Muscle of leg (tissue), 11 donors: Measurements from ENCODE around the gene TMEM87B. TPM values are rescaled to one million over a fixed set of nuclear protein-coding genes. Genes with fewer than 3 reads are reported as not detected.
"Not testable (repeated sequence)": the region's sequence is repeated elsewhere in the genome, so short reads cannot be mapped to it uniquely, and the experiment has no call there.

Experiments used
- DNase-seq: peaks from one replicate; pipeline ENCODE4 v3.0.0; 2013
- H3K27ac ChIP-seq: one replicate; pipeline ENCODE4 v1.5.1; 2013; ENCODE audit warnings: mild to moderate bottlenecking, low read length, control low read depth
- H3K27me3 ChIP-seq: one replicate; pipeline ENCODE4 v1.6.1; 2013; ENCODE audit warnings: low read length; ENCODE audit not compliant: control insufficient read depth, insufficient read depth
- H3K36me3 ChIP-seq: one replicate; pipeline ENCODE4 v1.6.1; 2013; ENCODE audit warnings: low read length; ENCODE audit not compliant: control insufficient read depth, insufficient read depth
- H3K4me1 ChIP-seq: one replicate; pipeline ENCODE4 v1.6.1; 2013; ENCODE audit warnings: low read length; ENCODE audit not compliant: control insufficient read depth, insufficient read depth
- H3K4me3 ChIP-seq: one replicate; pipeline ENCODE4 v1.5.1; 2013; ENCODE audit warnings: low read length, control low read depth
- H3K9me3 ChIP-seq: replicated peaks from 2 replicates; pipeline ENCODE4 v1.6.1; 2013; ENCODE audit warnings: low read depth, low read length; ENCODE audit not compliant: control insufficient read depth
- WGBS: methylation state at CpG from one replicate; pipeline ENCODE4 v1.1.5; 2013; ENCODE audit warnings: missing lambda C conversion rate; ENCODE audit not compliant: insufficient coverage; 5-methylcytosine and 5-hydroxymethylcytosine counted together
- polyA plus RNA-seq, 8 donors: library from polyadenylated mRNA; unstranded; fragments of 120-200 nt; gene quantifications; one replicate each; pipeline versions ENCODE4 v1.2.1 to v1.2.3, GENCODE V29; 2013; ENCODE audit warnings: inconsistent platforms in 1 of 8, low replicate concordance in 1 of 8; ENCODE audit not compliant: insufficient read length in 8 of 8, insufficient read depth in 1 of 8
- total RNA-seq: library from RNA; stranded (reverse); fragments of 120-200 nt; gene quantifications from one replicate; pipeline ENCODE4 v1.2.4, GENCODE V29; 2013

Gene TMEM87B
- total and polyA plus RNA-seq, 9 donors: 11.6 to 24.5 (median 15.1) TPM

- Histone ChIP-seq H3K36me3 (peaks cover 18% of the 10 kb centered on the region), H3K9me3 (peaks cover 10% of the 10 kb centered on the region), H3K4me3 (no peak overlapping the region), H3K27ac (no peak overlapping the region), H3K27me3 (no peaks in the 10 kb centered on the region), H3K4me1 (no peaks in the 10 kb centered on the region)
- no peak for DNase-seq
- whole genome bisulfite sequencing: 100% methylated on average over 1 of the region's 1 CpG
Observed at GRCh38 chr2:112108178-112108832, 53.2 kb downstream of the TMEM87B start.

- H3K4me1 ChIP-seq: no peaks in the 10 kb centered on the region
- no peaks in the 10 kb centered on the region for H3K27me3 ChIP-seq
- H3K4me3 ChIP-seq: no peak overlapping the region
- peaks cover 10% of the 10 kb centered on the region for H3K9me3 ChIP-seq
- peaks cover 18% of the 10 kb centered on the region for H3K36me3 ChIP-seq
- no peak for DNase-seq
- H3K27ac ChIP-seq: no peak overlapping the region
Observed at GRCh38 chr2:112109278-112109677, 54.2 kb downstream of the TMEM87B start.

GRCh38 chr2:112110966-112111365 is 55.9 kb downstream of the TMEM87B start:
- no peak for DNase-seq
- Histone ChIP-seq H3K27ac (no peak overlapping the region), H3K27me3 (no peaks in the 10 kb centered on the region), H3K36me3 (peaks cover 16% of the 10 kb centered on the region), H3K4me1 (no peaks in the 10 kb centered on the region), H3K4me3 (no peak overlapping the region), H3K9me3 (peaks cover 10% of the 10 kb centered on the region)
- WGBS: no CpG with 5 or more reads among the region's 1 CpG

GRCh38 chr2:112113354-112113753 is 58.3 kb downstream of the TMEM87B start:
- H3K9me3 ChIP-seq, H3K27me3 ChIP-seq, H3K4me3 ChIP-seq, DNase-seq, H3K27ac ChIP-seq, H3K4me1 ChIP-seq: not testable (repeated sequence)
- 88% methylated on average over 3 of the region's 4 CpGs for WGBS
- H3K36me3 ChIP-seq: peaks cover 18% of the 10 kb centered on the region

- H3K36me3 ChIP-seq: peaks cover 5% of the 10 kb centered on the region
Observed at GRCh38 chr2:112118148-112118547, 63.1 kb downstream of the TMEM87B start.

GRCh38 chr2:112121682-112122254 is 66.7 kb downstream of the TMEM87B start:
- Histone ChIP-seq H3K4me3 (no peak overlapping the region), H3K27ac (no peak overlapping the region), H3K27me3 (no peaks in the 10 kb centered on the region), H3K9me3 (peaks cover 9% of the 10 kb centered on the region), H3K36me3 (peaks cover 5% of the 10 kb centered on the region), H3K4me1 (no peaks in the 10 kb centered on the region)
- DNase-seq: peak; percentile 76

More at GRCh38 chr2:112118148-112118547, 63.1 kb downstream of the TMEM87B start:
- no peak overlapping the region for H3K4me3 ChIP-seq
- H3K4me1 ChIP-seq: no peaks in the 10 kb centered on the region
- H3K27ac ChIP-seq: no peak overlapping the region
- WGBS: 75% methylated on average over 2 of the region's 4 CpGs
- H3K27me3 ChIP-seq: no peaks in the 10 kb centered on the region
- no peak for DNase-seq
- H3K9me3 ChIP-seq: peaks cover 3% of the 10 kb centered on the region

GRCh38 chr2:112129060-112129459 is 74.0 kb downstream of the TMEM87B start:
- no peak overlapping the region for H3K27ac ChIP-seq
- H3K9me3 ChIP-seq: peaks cover 12% of the 10 kb centered on the region
- H3K4me3 ChIP-seq: no peak overlapping the region
- DNase-seq: no peak
- WGBS: no CpG with 5 or more reads among the region's 1 CpG
- no peaks in the 10 kb centered on the region for H3K27me3 ChIP-seq
- no peaks in the 10 kb centered on the region for H3K4me1 ChIP-seq
- H3K36me3 ChIP-seq: no peaks in the 10 kb centered on the region

GRCh38 chr2:112133344-112133743 is 78.3 kb downstream of the TMEM87B start:
- no peak overlapping the region for H3K4me3 ChIP-seq

GRCh38 chr2:112134120-112134519 is 79.1 kb downstream of the TMEM87B start:
- H3K36me3 ChIP-seq: no peaks in the 10 kb centered on the region
- no peak overlapping the region for H3K27ac ChIP-seq
- H3K27me3 ChIP-seq: peaks cover 4% of the 10 kb centered on the region
- H3K4me1 ChIP-seq: peaks cover 8% of the 10 kb centered on the region
- 83% methylated on average over 1 of the region's 4 CpGs for WGBS
- no peak overlapping the region for H3K4me3 ChIP-seq
- no peak for DNase-seq
- peaks cover 7% of the 10 kb centered on the region for H3K9me3 ChIP-seq

More at GRCh38 chr2:112133344-112133743, 78.3 kb downstream of the TMEM87B start:
- peaks cover 4% of the 10 kb centered on the region for H3K27me3 ChIP-seq
- H3K36me3 ChIP-seq: no peaks in the 10 kb centered on the region
- no peak for DNase-seq
- H3K9me3 ChIP-seq: peaks cover 7% of the 10 kb centered on the region
- peaks cover 8% of the 10 kb centered on the region for H3K4me1 ChIP-seq
- H3K27ac ChIP-seq: no peak overlapping the region

- Histone ChIP-seq H3K4me1 (peaks cover 9% of the 10 kb centered on the region), H3K36me3 (no peaks in the 10 kb centered on the region), H3K27me3 (peaks cover 9% of the 10 kb centered on the region), H3K4me3 (no peak overlapping the region), H3K9me3 (peaks cover 7% of the 10 kb centered on the region), H3K27ac (no peak overlapping the region)
- 73% methylated on average over 3 of the region's 5 CpGs for WGBS
- no peak for DNase-seq
Observed at GRCh38 chr2:112136096-112136495, 81.0 kb downstream of the TMEM87B start.
